ENCODE results near the gene NPDC1. TPM values are rescaled to one million over a fixed set of nuclear protein-coding genes. Genes with fewer than 3 reads are reported as not detected.

Gene NPDC1
- polyA plus RNA-seq, 2 of the 4 experiments (the other 2 are of a cell fraction), result 12.7 to 40.6 TPM

DNA sequence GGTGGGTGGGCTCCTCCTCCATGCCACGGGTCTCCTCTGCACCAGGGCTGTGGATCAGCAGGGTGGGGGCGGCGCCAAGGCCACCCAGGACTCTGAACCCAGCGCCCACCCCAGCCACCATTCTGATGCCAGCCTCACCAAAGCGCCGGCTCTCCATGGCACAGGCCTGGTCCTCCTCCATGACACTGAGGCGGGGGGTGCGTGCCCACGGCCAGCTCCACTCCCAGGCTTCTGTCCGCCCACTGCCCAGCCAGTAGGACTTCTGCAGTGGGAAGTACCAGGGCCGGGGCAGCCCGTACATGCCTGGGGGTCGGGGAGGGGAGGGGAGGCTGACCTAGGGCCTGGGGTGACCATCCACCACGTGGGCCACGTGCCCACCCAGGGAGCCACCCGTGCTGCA lies 29.5 kb downstream of the NPDC1 start:
- no peaks in the 10 kb centered on the region for H3K4me1 ChIP-seq
- no peaks in the 10 kb centered on the region for H3K9me3 ChIP-seq
- no peak for TF ChIP-seq POLR2AphosphoS2 (conservative IDR thresholded peaks at IDR 0.05; ENCODE audit: low read length)
- TF ChIP-seq GATA3 (IDR thresholded peaks at IDR 0.05; ENCODE audit: borderline replicate concordance), result no peak
- no peak for TF ChIP-seq KDM1A (IDR thresholded peaks at IDR 0.05; ENCODE audit: low read depth)
- TF ChIP-seq, protein P1, sequence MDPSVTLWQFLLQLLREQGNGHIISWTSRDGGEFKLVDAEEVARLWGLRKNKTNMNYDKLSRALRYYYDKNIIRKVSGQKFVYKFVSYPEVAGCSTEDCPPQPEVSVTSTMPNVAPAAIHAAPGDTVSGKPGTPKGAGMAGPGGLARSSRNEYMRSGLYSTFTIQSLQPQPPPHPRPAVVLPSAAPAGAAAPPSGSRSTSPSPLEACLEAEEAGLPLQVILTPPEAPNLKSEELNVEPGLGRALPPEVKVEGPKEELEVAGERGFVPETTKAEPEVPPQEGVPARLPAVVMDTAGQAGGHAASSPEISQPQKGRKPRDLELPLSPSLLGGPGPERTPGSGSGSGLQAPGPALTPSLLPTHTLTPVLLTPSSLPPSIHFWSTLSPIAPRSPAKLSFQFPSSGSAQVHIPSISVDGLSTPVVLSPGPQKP (IDR thresholded peaks at IDR 0.05; ENCODE audit: low read depth, low read length), result no peak
- no peak for TF ChIP-seq TFCP2L1 (CRISPR knock-in tag; IDR thresholded peaks at IDR 0.05)
- H3K27ac ChIP-seq, result no peak overlapping the region
- H3K4me2 ChIP-seq, result no peak overlapping the region
- 86% methylated on average over 1 of the region's 16 CpGs for WGBS (ENCODE audit: missing lambda C conversion rate)
- ChIA-PET POLR2A (no interaction called here), CTCF (interaction anchor here (0.8 to 7.6 kb wide), 6 partner anchors 13 to 51 kb away, joined by 3 to 62 read pairs (median 6); partner anchors contain the start of genes ABCA2, FUT7 and NPDC1)
- DNase-seq (ENCODE audit: low read depth in 1 of 2, low spot score in 1 of 2) (no peak), ATAC-seq (no peak), FAIRE-seq (no peak)
- H3K4me3 ChIP-seq, result no peak overlapping the region

DNA sequence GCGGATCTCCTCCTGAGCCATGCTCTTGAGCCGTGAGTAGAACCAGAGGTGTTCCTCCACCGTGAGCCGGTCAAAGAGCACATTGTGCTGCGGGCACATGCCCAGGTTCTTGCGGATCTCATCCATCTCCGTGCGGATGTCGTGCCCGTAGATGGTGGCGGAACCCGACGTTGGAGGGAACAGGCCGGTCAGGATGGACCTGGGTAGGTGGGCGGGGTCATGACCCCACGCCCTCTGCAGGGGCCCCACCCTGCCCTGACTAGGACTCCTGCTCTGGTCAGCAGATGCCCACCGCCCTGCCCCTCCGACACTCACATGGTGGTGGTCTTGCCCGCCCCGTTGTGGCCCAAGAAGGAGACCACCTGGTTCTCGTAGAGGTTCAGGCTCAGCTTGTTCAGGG lies 30.0 kb downstream of the NPDC1 start:
- no peak overlapping the region for H3K4me2 ChIP-seq
- POLR2A ChIA-PET, result no interaction called here
- FAIRE-seq (no peak), ATAC-seq (no peak), DNase-seq (ENCODE audit: low read depth in 1 of 2, low spot score in 1 of 2) (no peak)
- H3K4me1 ChIP-seq, result no peaks in the 10 kb centered on the region
- no peak overlapping the region for H3K4me3 ChIP-seq
- CTCF ChIA-PET, result interaction anchor here (1.1 to 7.6 kb wide), 5 partner anchors 13 to 51 kb away, joined by 3 to 62 read pairs (median 8); partner anchors contain the start of genes ABCA2 and FUT7
- TF ChIP-seq NFE2L2 (conservative IDR thresholded peaks at IDR 0.05; ENCODE audit: low read length) (no peak), MAZ (IDR thresholded peaks at IDR 0.05; ENCODE audit: borderline replicate concordance, low read depth, low read length) (no peak), ESRRA (IDR thresholded peaks at IDR 0.05; ENCODE audit: borderline replicate concordance, low read length) (no peak), EHF (CRISPR knock-in tag; IDR thresholded peaks at IDR 0.05) (no peak), EHMT2 (IDR thresholded peaks at IDR 0.05; ENCODE audit: low read depth) (no peak), BHLHE40 (IDR thresholded peaks at IDR 0.05; ENCODE audit: low read depth, low read length) (no peak), FOSL2 (IDR thresholded peaks at IDR 0.05) (no peak), FOSL2 (CRISPR knock-in tag; IDR thresholded peaks at IDR 0.05) (no peak), JUNB (IDR thresholded peaks at IDR 0.05) (no peak), CBX8 (IDR thresholded peaks at IDR 0.05) (no peak), SREBF2 (IDR thresholded peaks at IDR 0.05) (no peak), HEYL (CRISPR knock-in tag; IDR thresholded peaks at IDR 0.05) (no peak), CHD4 (IDR thresholded peaks at IDR 0.05; ENCODE audit: borderline replicate concordance) (no peak), RFX5 (IDR thresholded peaks at IDR 0.05) (no peak), HOXA7 (CRISPR knock-in tag; IDR thresholded peaks at IDR 0.05) (no peak)
- TF ChIP-seq, protein P2, sequence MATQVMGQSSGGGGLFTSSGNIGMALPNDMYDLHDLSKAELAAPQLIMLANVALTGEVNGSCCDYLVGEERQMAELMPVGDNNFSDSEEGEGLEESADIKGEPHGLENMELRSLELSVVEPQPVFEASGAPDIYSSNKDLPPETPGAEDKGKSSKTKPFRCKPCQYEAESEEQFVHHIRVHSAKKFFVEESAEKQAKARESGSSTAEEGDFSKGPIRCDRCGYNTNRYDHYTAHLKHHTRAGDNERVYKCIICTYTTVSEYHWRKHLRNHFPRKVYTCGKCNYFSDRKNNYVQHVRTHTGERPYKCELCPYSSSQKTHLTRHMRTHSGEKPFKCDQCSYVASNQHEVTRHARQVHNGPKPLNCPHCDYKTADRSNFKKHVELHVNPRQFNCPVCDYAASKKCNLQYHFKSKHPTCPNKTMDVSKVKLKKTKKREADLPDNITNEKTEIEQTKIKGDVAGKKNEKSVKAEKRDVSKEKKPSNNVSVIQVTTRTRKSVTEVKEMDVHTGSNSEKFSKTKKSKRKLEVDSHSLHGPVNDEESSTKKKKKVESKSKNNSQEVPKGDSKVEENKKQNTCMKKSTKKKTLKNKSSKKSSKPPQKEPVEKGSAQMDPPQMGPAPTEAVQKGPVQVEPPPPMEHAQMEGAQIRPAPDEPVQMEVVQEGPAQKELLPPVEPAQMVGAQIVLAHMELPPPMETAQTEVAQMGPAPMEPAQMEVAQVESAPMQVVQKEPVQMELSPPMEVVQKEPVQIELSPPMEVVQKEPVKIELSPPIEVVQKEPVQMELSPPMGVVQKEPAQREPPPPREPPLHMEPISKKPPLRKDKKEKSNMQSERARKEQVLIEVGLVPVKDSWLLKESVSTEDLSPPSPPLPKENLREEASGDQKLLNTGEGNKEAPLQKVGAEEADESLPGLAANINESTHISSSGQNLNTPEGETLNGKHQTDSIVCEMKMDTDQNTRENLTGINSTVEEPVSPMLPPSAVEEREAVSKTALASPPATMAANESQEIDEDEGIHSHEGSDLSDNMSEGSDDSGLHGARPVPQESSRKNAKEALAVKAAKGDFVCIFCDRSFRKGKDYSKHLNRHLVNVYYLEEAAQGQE (IDR thresholded peaks at IDR 0.05), result no peak
- WGBS (ENCODE audit: missing lambda C conversion rate), result 91% methylated on average over 15 of the region's 21 CpGs
- no peaks in the 10 kb centered on the region for H3K9me3 ChIP-seq
- no peak overlapping the region for H3K27ac ChIP-seq

DNA sequence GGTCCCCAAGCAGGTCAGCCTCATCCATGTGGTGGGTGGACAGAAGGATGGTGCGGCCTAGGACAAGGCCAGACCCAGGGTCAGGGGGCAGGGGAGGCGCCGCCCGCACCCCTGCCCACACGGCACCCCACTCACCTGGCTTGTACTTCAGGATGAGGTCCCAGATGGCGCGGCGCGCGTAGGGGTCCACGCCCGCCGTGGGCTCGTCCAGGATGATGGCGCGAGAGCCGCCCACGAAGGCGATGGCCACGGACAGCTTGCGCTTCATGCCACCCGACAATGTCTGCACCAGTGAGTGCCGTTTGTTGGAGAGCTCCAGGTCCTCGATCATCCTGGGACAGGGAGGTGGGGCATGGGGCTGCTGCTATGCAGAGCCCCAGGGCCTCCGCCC lies 30.4 kb downstream of the NPDC1 start:
- WGBS (ENCODE audit: missing lambda C conversion rate), result 97% methylated on average over 25 of the region's 25 CpGs
- no peak overlapping the region for H3K4me3 ChIP-seq
- no peaks in the 10 kb centered on the region for H3K9me3 ChIP-seq
- FAIRE-seq (no peak), DNase-seq (ENCODE audit: low read depth in 1 of 2, low spot score in 1 of 2) (no peak), ATAC-seq (no peak)
- no peak overlapping the region for H3K4me2 ChIP-seq
- ChIA-PET POLR2A (interaction anchor here (1.0 kb wide), 1 partner anchor 24 kb away, joined by 3 read pairs; the partner anchor contains the start of gene PAXX), CTCF (interaction anchor here (0.9 to 7.6 kb wide), 6 partner anchors 13 to 52 kb away, joined by 3 to 62 read pairs (median 6); partner anchors contain the start of genes ABCA2, FUT7 and LCNL1)
- no peak overlapping the region for H3K27ac ChIP-seq
- H3K4me1 ChIP-seq, result no peaks in the 10 kb centered on the region
- no peak for TF ChIP-seq CHD4 (IDR thresholded peaks at IDR 0.05; ENCODE audit: borderline replicate concordance)
- TF ChIP-seq, protein P3, sequence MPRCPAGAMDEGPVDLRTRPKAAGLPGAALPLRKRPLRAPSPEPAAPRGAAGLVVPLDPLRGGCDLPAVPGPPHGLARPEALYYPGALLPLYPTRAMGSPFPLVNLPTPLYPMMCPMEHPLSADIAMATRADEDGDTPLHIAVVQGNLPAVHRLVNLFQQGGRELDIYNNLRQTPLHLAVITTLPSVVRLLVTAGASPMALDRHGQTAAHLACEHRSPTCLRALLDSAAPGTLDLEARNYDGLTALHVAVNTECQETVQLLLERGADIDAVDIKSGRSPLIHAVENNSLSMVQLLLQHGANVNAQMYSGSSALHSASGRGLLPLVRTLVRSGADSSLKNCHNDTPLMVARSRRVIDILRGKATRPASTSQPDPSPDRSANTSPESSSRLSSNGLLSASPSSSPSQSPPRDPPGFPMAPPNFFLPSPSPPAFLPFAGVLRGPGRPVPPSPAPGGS (IDR thresholded peaks at IDR 0.05), result no peak
- no peak for TF ChIP-seq RCOR1 (IDR thresholded peaks at IDR 0.05; ENCODE audit: low read depth, low read length)
- TF ChIP-seq RFX5 (IDR thresholded peaks at IDR 0.05), result no peak
- TF ChIP-seq SREBF2 (IDR thresholded peaks at IDR 0.05), result no peak
- no peak for TF ChIP-seq PHF8 (IDR thresholded peaks at IDR 0.05; ENCODE audit: borderline replicate concordance, low read depth)
- no peak for TF ChIP-seq EHMT2 (IDR thresholded peaks at IDR 0.05; ENCODE audit: low read depth)
- TF ChIP-seq GATA3 (IDR thresholded peaks at IDR 0.05; ENCODE audit: borderline replicate concordance), result no peak
- TF ChIP-seq, protein P4, sequence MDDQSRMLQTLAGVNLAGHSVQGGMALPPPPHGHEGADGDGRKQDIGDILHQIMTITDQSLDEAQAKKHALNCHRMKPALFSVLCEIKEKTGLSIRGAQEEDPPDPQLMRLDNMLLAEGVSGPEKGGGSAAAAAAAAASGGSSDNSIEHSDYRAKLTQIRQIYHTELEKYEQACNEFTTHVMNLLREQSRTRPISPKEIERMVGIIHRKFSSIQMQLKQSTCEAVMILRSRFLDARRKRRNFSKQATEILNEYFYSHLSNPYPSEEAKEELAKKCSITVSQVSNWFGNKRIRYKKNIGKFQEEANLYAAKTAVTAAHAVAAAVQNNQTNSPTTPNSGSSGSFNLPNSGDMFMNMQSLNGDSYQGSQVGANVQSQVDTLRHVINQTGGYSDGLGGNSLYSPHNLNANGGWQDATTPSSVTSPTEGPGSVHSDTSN (IDR thresholded peaks at IDR 0.05), result no peak
- TF ChIP-seq, protein P5, sequence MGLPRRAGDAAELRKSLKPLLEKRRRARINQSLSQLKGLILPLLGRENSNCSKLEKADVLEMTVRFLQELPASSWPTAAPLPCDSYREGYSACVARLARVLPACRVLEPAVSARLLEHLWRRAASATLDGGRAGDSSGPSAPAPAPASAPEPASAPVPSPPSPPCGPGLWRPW (IDR thresholded peaks at IDR 0.05), result no peak
- TF ChIP-seq MAFK (IDR thresholded peaks at IDR 0.05; ENCODE audit: partially characterized antibody), result no peak
- TF ChIP-seq, protein P6, sequence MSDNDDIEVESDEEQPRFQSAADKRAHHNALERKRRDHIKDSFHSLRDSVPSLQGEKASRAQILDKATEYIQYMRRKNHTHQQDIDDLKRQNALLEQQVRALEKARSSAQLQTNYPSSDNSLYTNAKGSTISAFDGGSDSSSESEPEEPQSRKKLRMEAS (IDR thresholded peaks at IDR 0.05), result no peak
